ENCODE measurements around the gene PCBP2. TPM values are rescaled to one million over a fixed set of nuclear protein-coding genes. Genes with fewer than 3 reads are reported as not detected.
"Not testable (repeated sequence)": the region's sequence is repeated elsewhere in the genome, so short reads cannot be mapped to it uniquely, and the experiment has no call there.

The PCBP2 gene
- total and polyA plus RNA-seq, 10 of the 15 experiments (the other 5 are each of a cell fraction or from before 2014, with no cell fraction given) = 109 to 803 (median 327) TPM

- H4K20me1 ChIP-seq (ENCODE audit: control insufficient read depth, insufficient read depth); in situ Hi-C loops (cut with MboI): not testable (repeated sequence)
Measured at GRCh38 chr12:53481458-53481857, 29.6 kb downstream of the PCBP2 start.

DNA sequence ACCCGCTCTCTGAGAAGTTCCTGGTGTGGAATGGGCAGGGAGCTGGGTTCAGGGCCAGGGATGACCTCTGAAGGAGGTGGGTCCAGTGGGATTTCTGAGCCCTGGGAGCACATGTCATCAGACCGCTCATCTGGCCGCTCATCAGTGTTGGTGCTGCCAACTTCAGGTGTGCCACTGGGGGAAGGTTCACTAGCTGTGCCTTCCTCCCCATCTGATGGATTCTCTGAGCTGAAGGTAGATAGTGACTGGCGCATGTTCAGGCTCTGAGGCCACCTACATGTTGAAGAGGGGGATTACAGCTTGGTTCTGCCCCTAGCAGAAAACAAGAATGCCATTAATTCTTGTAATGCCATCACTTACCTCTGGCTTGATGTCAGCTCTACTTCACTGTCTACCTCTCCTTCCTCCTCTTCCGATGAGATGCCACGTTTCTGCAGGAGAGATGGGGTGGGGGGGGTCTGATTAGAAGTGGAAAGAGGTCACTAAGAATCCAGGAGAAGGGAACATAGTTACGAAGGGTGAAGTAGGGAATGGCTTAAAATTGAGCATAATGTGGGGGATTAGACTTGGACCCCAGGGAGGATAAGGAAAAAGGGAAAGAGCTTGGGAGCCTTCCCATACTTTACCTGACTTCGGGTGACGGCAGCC, 30.2 kb downstream of the PCBP2 start:
- no peaks in the 10 kb centered on the region for H3K79me2 ChIP-seq (ENCODE audit: control insufficient read depth, insufficient read depth, low read length)
- intact Hi-C loops (cut with micrococcal nuclease; ENCODE audit: unreplicated experiment) (no loop called here), in situ Hi-C loops (cut with MboI) (no loop called here)
- H4K20me1 ChIP-seq (ENCODE audit: control insufficient read depth, insufficient read depth) = no peaks in the 10 kb centered on the region
- H3K4me1 ChIP-seq (ENCODE audit: control insufficient read depth, insufficient read depth, low read length) = no peaks in the 10 kb centered on the region
- DNase-seq (ENCODE audit: low read depth, low spot score) (no peak), ATAC-seq (peak; percentile 59), FAIRE-seq (no peak)
- H3K9me3 ChIP-seq (replicated peaks; ENCODE audit: control insufficient read depth, insufficient read depth, low read length) = no peaks in the 10 kb centered on the region
- no peak overlapping the region for H3K4me3 ChIP-seq
- POLR2A ChIA-PET = interaction anchor here (0.6 to 1.6 kb wide), 8 partner anchors 9 to 751 kb away, joined by 3 to 6 read pairs (median 4); no protein-coding TSS in a partner anchor
- H3K36me3 ChIP-seq (ENCODE audit: control insufficient read depth in 2 of 2, insufficient read depth in 2 of 2, low read length in 1 of 2) = peaks cover 38 to 52% of the 10 kb centered on the region in 2 experiments
- H3K27me3 ChIP-seq (replicated peaks in 1 of 2; ENCODE audit: control insufficient read depth in 2 of 2, insufficient read depth in 2 of 2, low read length in 1 of 2) = no peaks in the 10 kb centered on the region
- BruUV-seq (replicated peaks) = no TSS peak
- SMC1A ChIA-PET (ENCODE audit: uncharacterized antibody, unreplicated experiment) = interaction anchor here (0.6 to 2.3 kb wide), 7 partner anchors 9 to 130 kb away, joined by 3 to 6 read pairs (median 3); no protein-coding TSS in a partner anchor
- CTCF ChIA-PET = interaction anchor here (0.7 to 3.5 kb wide), 7 partner anchors 9 to 403 kb away, joined by 3 to 13 read pairs (median 5); partner anchors contain the start of genes MAP3K12 and SPRYD3
- no peak overlapping the region for H3K27ac ChIP-seq (ENCODE audit: control insufficient read depth, insufficient read depth)
- no peak overlapping the region for H3K9ac ChIP-seq (ENCODE audit: control insufficient read depth, insufficient read depth, low read length)
- RAD21 ChIA-PET (ENCODE audit: unreplicated experiment) = interaction anchor here (1.4 kb wide), 2 partner anchors 11 to 26 kb away, joined by 3 to 4 read pairs; no protein-coding TSS in a partner anchor
- WGBS (ENCODE audit: insufficient coverage, insufficient replicate concordance, low lambda C conversion rate, missing lambda C conversion rate) = 83% methylated on average over 9 of the region's 9 CpGs
- no peak overlapping the region for H2AFZ ChIP-seq (ENCODE audit: control insufficient read depth, low read depth, low read length)
- no peak overlapping the region for H3K4me2 ChIP-seq (ENCODE audit: control insufficient read depth, insufficient read depth)
- TF ChIP-seq RAD21 (IDR thresholded peaks at IDR 0.05; ENCODE audit: insufficient read depth, low read depth, low read length) (0 out of 2 replicates have a peak, but pooled peaks have one; percentile 11), PML (IDR thresholded peaks at IDR 0.05; ENCODE audit: low read length) (peak; percentile 47; the same call in 1 of the 2 replicates), ATF2 (IDR thresholded peaks at IDR 0.05; ENCODE audit: low read length) (0 out of 2 replicates have a peak, but pooled peaks have one; percentile 44), JUND (IDR thresholded peaks at IDR 0.05; ENCODE audit: low read depth, low read length) (no peak), POLR2A (IDR thresholded peaks at IDR 0.05; ENCODE audit: low read depth, low read length) (0 out of 2 replicates have a peak, but pooled peaks have one; percentile 22), POLR2AphosphoS5 (IDR thresholded peaks at IDR 0.05; ENCODE audit: low read length) (peak; percentile 62), LARP7 (IDR thresholded peaks at IDR 0.05) (no peak)
- TF ChIP-seq, protein P1, sequence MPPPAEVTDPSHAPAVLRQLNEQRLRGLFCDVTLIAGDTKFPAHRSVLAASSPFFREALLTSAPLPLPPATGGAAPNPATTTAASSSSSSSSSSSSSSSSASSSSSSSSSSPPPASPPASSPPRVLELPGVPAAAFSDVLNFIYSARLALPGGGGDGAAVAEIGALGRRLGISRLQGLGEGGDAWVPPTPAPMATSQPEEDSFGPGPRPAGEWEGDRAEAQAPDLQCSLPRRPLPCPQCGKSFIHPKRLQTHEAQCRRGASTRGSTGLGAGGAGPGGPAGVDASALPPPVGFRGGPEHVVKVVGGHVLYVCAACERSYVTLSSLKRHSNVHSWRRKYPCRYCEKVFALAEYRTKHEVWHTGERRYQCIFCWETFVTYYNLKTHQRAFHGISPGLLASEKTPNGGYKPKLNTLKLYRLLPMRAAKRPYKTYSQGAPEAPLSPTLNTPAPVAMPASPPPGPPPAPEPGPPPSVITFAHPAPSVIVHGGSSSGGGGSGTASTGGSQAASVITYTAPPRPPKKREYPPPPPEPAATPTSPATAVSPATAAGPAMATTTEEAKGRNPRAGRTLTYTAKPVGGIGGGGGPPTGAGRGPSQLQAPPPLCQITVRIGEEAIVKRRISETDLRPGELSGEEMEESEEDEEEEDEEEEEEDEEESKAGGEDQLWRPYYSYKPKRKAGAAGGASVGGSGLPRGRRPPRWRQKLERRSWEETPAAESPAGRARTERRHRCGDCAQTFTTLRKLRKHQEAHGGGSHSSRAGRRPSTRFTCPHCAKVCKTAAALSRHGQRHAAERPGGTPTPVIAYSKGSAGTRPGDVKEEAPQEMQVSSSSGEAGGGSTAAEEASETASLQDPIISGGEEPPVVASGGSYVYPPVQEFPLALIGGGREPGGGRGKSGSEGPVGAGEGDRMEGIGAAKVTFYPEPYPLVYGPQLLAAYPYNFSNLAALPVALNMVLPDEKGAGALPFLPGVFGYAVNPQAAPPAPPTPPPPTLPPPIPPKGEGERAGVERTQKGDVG (CRISPR knock-in tag; IDR thresholded peaks at IDR 0.05) = no peak

More at GRCh38 chr12:53481458-53481857, 29.6 kb downstream of the PCBP2 start:
- BruUV-seq (replicated peaks); DNase-seq (ENCODE audit: low read depth, low spot score); H3K4me3 ChIP-seq; H3K9me3 ChIP-seq (replicated peaks; ENCODE audit: control insufficient read depth, insufficient read depth, low read length); ATAC-seq; H3K4me1 ChIP-seq (ENCODE audit: control insufficient read depth, insufficient read depth, low read length); H3K4me2 ChIP-seq (ENCODE audit: control insufficient read depth, insufficient read depth); H3K27ac ChIP-seq (ENCODE audit: control insufficient read depth, insufficient read depth); H3K27me3 ChIP-seq (replicated peaks in 1 of 2; ENCODE audit: control insufficient read depth in 2 of 2, insufficient read depth in 2 of 2, low read length in 1 of 2); FAIRE-seq; intact Hi-C loops (cut with micrococcal nuclease; ENCODE audit: unreplicated experiment); H3K9ac ChIP-seq (ENCODE audit: control insufficient read depth, insufficient read depth, low read length); H3K79me2 ChIP-seq (ENCODE audit: control insufficient read depth, insufficient read depth, low read length); H2AFZ ChIP-seq (ENCODE audit: control insufficient read depth, low read depth, low read length): not testable (repeated sequence)
- ChIA-PET CTCF (interaction anchor here (0.8 to 3.5 kb wide), 6 partner anchors 8 to 402 kb away, joined by 3 to 13 read pairs (median 6); partner anchors contain the start of genes MAP3K12 and SPRYD3), RAD21 (ENCODE audit: unreplicated experiment) (interaction anchor here (1.4 kb wide), 2 partner anchors 12 to 27 kb away, joined by 3 to 4 read pairs; no protein-coding TSS in a partner anchor), POLR2A (interaction anchor here (0.5 to 1.6 kb wide), 8 partner anchors 10 to 209 kb away, joined by 3 to 6 read pairs (median 4); no protein-coding TSS in a partner anchor), SMC1A (ENCODE audit: uncharacterized antibody, unreplicated experiment) (interaction anchor here (0.6 to 2.3 kb wide), 7 partner anchors 8 to 129 kb away, joined by 3 to 6 read pairs (median 3); no protein-coding TSS in a partner anchor)
- peak; percentile 24; the same call in 1 of the 2 replicates for TF ChIP-seq POLR2AphosphoS5 (IDR thresholded peaks at IDR 0.05; ENCODE audit: low read length)
- WGBS (ENCODE audit: insufficient coverage, insufficient replicate concordance, low lambda C conversion rate, missing lambda C conversion rate) = 81% methylated on average over 6 of the region's 6 CpGs
- H3K36me3 ChIP-seq (ENCODE audit: control insufficient read depth in 2 of 2, insufficient read depth in 2 of 2, low read length in 1 of 2) = peaks cover 43 to 49% of the 10 kb centered on the region in 2 experiments

All from GM12878 (cell line).